Right atrium auricular region (tissue), 2 donors: ENCODE results near the gene C18orf54. TPM values are rescaled to one million over a fixed set of nuclear protein-coding genes. Genes with fewer than 3 reads are reported as not detected.

Source experiments
- DNase-seq: peaks from one replicate; pipeline ENCODE4 v3.0.0-alpha.2; 2019; ENCODE audit warnings: low spot score
- H3K27ac ChIP-seq, 2 donors: fragments of 200-600 bp; sonication (generic); 1 replicate in 1 of 2; 2 replicates in 1 of 2; pipeline ENCODE4 v1.5.1; 2016 to 2019
- H3K27me3 ChIP-seq, 2 donors: fragments of 200-600 bp; sonication (generic); one replicate each; pipeline versions ENCODE4 v1.5.1 to v1.6.0; 2017 to 2019
- H3K36me3 ChIP-seq: fragments of 200-600 bp; sonication (generic); one replicate; pipeline ENCODE4 v1.5.1; 2016
- H3K4me1 ChIP-seq, 2 donors: fragments of 200-600 bp; sonication (generic); one replicate each; pipeline versions ENCODE4 v1.5.1 to v1.6.0; 2017 to 2019
- H3K4me3 ChIP-seq, 2 donors: fragments of 200-600 bp; sonication (generic); 1 replicate in 1 of 2; 2 replicates in 1 of 2; pipeline ENCODE4 v1.5.1; 2017 to 2019; ENCODE audit warnings: mild to moderate bottlenecking in 1 of 2, moderate library complexity in 1 of 2
- H3K9me3 ChIP-seq, 2 donors: fragments of 200-600 bp; sonication (generic); one replicate each; pipeline ENCODE4 v1.5.1; 2019
- CTCF ChIP-seq, 2 donors: fragments of 200-600 bp; sonication (generic); IDR thresholded peaks; one replicate each; pipeline ENCODE4 v1.5.1; 2019; ENCODE audit warnings: antibody characterized with exemption in 2 of 2
- total RNA-seq, 2 donors: library from RNA; depleted of rRNA; stranded (reverse); fragments of >200 nt; gene quantifications; one replicate each; pipeline ENCODE4 v1.1.0, GENCODE V29; 2016

The C18orf54 gene
- total RNA-seq, 2 donors from 2014 or later, result 0.41 to 0.86 TPM

- Histone ChIP-seq H3K27me3 (no peaks in the 10 kb centered on the region), H3K9me3 (no peaks in the 10 kb centered on the region), H3K27ac (no peak overlapping the region), H3K36me3 (no peaks in the 10 kb centered on the region), H3K4me1 (no peaks in the 10 kb centered on the region), H3K4me3 (no peak overlapping the region)
- no peak for DNase-seq
- no peak for TF ChIP-seq CTCF (IDR thresholded peaks at IDR 0.05)
These were observed 47.6 kb downstream of the C18orf54 start for GRCh38 chr18:54405290-54405689.

- no peak for TF ChIP-seq CTCF (IDR thresholded peaks at IDR 0.05)
- Histone ChIP-seq H3K27me3 (no peaks in the 10 kb centered on the region), H3K27ac (no peak overlapping the region), H3K9me3 (no peaks in the 10 kb centered on the region), H3K36me3 (no peaks in the 10 kb centered on the region), H3K4me1 (no peaks in the 10 kb centered on the region), H3K4me3 (no peak overlapping the region)
- DNase-seq, result no peak
These were observed 54.1 kb downstream of the C18orf54 start for GRCh38 chr18:54411781-54412180.

GRCh38 chr18:54415086-54415485, 57.4 kb downstream of the C18orf54 start:
- no peaks in the 10 kb centered on the region for H3K27me3 ChIP-seq
- H3K4me1 ChIP-seq, result no peaks in the 10 kb centered on the region
- no peak overlapping the region for H3K4me3 ChIP-seq
- no peak for DNase-seq
- no peak for TF ChIP-seq CTCF (IDR thresholded peaks at IDR 0.05)
- no peaks in the 10 kb centered on the region for H3K36me3 ChIP-seq
- H3K9me3 ChIP-seq, result no peaks in the 10 kb centered on the region
- no peak overlapping the region for H3K27ac ChIP-seq

GRCh38 chr18:54416436-54416835, 58.7 kb downstream of the C18orf54 start:
- no peaks in the 10 kb centered on the region for H3K4me1 ChIP-seq
- H3K4me3 ChIP-seq, result no peak overlapping the region
- DNase-seq, result no peak
- no peaks in the 10 kb centered on the region for H3K27me3 ChIP-seq
- no peaks in the 10 kb centered on the region for H3K36me3 ChIP-seq
- no peak for TF ChIP-seq CTCF (IDR thresholded peaks at IDR 0.05)
- H3K27ac ChIP-seq, result peak overlapping the region in 1 of 2 donors; percentile 16
- no peaks in the 10 kb centered on the region for H3K9me3 ChIP-seq

GRCh38 chr18:54423831-54424230, 66.1 kb downstream of the C18orf54 start:
- no peak for TF ChIP-seq CTCF (IDR thresholded peaks at IDR 0.05)
- no peak for DNase-seq
- Histone ChIP-seq H3K36me3 (no peaks in the 10 kb centered on the region), H3K4me3 (no peak overlapping the region), H3K27ac (no peak overlapping the region), H3K27me3 (no peaks in the 10 kb centered on the region), H3K9me3 (no peaks in the 10 kb centered on the region), H3K4me1 (no peaks in the 10 kb centered on the region)

GRCh38 chr18:54426085-54426665, 68.5 kb downstream of the C18orf54 start:
- H3K36me3 ChIP-seq, result no peaks in the 10 kb centered on the region
- no peak overlapping the region for H3K4me3 ChIP-seq
- no peak overlapping the region for H3K27ac ChIP-seq
- no peaks in the 10 kb centered on the region for H3K9me3 ChIP-seq
- no peaks in the 10 kb centered on the region for H3K4me1 ChIP-seq
- TF ChIP-seq CTCF (IDR thresholded peaks at IDR 0.05), result no peak
- H3K27me3 ChIP-seq, result no peaks in the 10 kb centered on the region
- no peak for DNase-seq
